Activated CD8-positive, alpha-beta T cell treated with anti-CD3 and anti-CD28 coated beads, Interleukin-2, amount 10 ng/mL, durations not matched to agents 7 days and 5 days (primary cell): ENCODE results near the gene JMJD8. TPM values are rescaled to one million over a fixed set of nuclear protein-coding genes. Genes with fewer than 3 reads are reported as not detected.

Experiments used
- ATAC-seq: fragments of 150-1000 bp; cut with Tn5 transposase; one replicate; pipeline ENCODE4 v1.10.0; 2021; ENCODE audit warnings: moderate library complexity
- CTCF ChIA-PET: fragments of 350-600 bp; sonication (Branson Sonifier 250); formaldehyde crosslinking; loops from one replicate; lab custom pipeline; 2021; ENCODE audit warnings: antibody characterized with exemption; lab: Charles Lee
- POLR2A ChIA-PET: fragments of 350-600 bp; sonication (Branson Sonifier 250); formaldehyde crosslinking; loops from one replicate; lab custom pipeline; 2021; ENCODE audit warnings: antibody characterized with exemption; lab: Charles Lee
- DNase-seq: peaks from one replicate; pipeline ENCODE4 v3.0.0-alpha.2; 2020
- H3K27ac Mint-ChIP-seq: one replicate; pipeline ENCODE4 v1.8.0; 2021; ENCODE audit warnings: mild to moderate bottlenecking, mixed read lengths
- H3K27me3 Mint-ChIP-seq: one replicate; pipeline ENCODE4 v1.8.0; 2021; ENCODE audit warnings: low read depth, mixed read lengths
- H3K36me3 Mint-ChIP-seq: one replicate; pipeline ENCODE4 v1.8.0; 2021; ENCODE audit warnings: low read depth, mixed read lengths
- H3K4me1 Mint-ChIP-seq: one replicate; pipeline ENCODE4 v1.8.0; 2021; ENCODE audit warnings: low read depth, mixed read lengths
- H3K4me3 Mint-ChIP-seq: one replicate; pipeline ENCODE4 v1.8.0; 2021; ENCODE audit warnings: mild to moderate bottlenecking, mixed read lengths
- H3K9me3 Mint-ChIP-seq: one replicate; pipeline ENCODE4 v1.8.0; 2022; ENCODE audit warnings: mixed read lengths; ENCODE audit not compliant: insufficient read depth
- total RNA-seq, 2 experiments: library from RNA; stranded (reverse); gene quantifications; one replicate each; pipeline ENCODE4 v1.2.3, GENCODE V29; 2021

The JMJD8 gene
- total RNA-seq, 2 experiments from 2014 or later, result 36.1 to 39.0 TPM

- peaks cover 14% of the 10 kb centered on the region for H3K36me3 Mint-ChIP-seq
- ChIA-PET CTCF (no interaction called here), POLR2A (no interaction called here)
- no peak for DNase-seq
- peaks cover 14% of the 10 kb centered on the region for H3K4me1 Mint-ChIP-seq
- no peak for ATAC-seq
- H3K27ac Mint-ChIP-seq, result no peak overlapping the region
- no peaks in the 10 kb centered on the region for H3K9me3 Mint-ChIP-seq
- peaks cover 6% of the 10 kb centered on the region for H3K27me3 Mint-ChIP-seq
- H3K4me3 Mint-ChIP-seq, result no peak overlapping the region
These were observed 11.3 kb downstream of the JMJD8 start for GRCh38 chr16:672851-673250.

GRCh38 chr16:672371-672770 lies 11.8 kb downstream of the JMJD8 start:
- Mint-ChIP-seq H3K9me3 (no peaks in the 10 kb centered on the region), H3K4me3 (no peak overlapping the region), H3K36me3 (peaks cover 14% of the 10 kb centered on the region), H3K27ac (no peak overlapping the region), H3K27me3 (peaks cover 6% of the 10 kb centered on the region), H3K4me1 (peaks cover 18% of the 10 kb centered on the region)
- ChIA-PET POLR2A (no interaction called here), CTCF (no interaction called here)
- no peak for ATAC-seq
- no peak for DNase-seq

GRCh38 chr16:671353-672131 lies 12.6 kb downstream of the JMJD8 start:
- H3K4me1 Mint-ChIP-seq, result peaks cover 18% of the 10 kb centered on the region
- ChIA-PET POLR2A (interaction anchor here (0.8 to 1.4 kb wide), 2 partner anchors 9 to 19 kb away, joined by 3 to 5 read pairs; partner anchors contain the start of genes STUB1 and WDR24), CTCF (no interaction called here)
- peaks cover 14% of the 10 kb centered on the region for H3K36me3 Mint-ChIP-seq
- H3K9me3 Mint-ChIP-seq, result no peaks in the 10 kb centered on the region
- H3K27me3 Mint-ChIP-seq, result peaks cover 6% of the 10 kb centered on the region
- ATAC-seq (no peak), DNase-seq (no peak)
- H3K27ac Mint-ChIP-seq, result no peak overlapping the region
- H3K4me3 Mint-ChIP-seq, result no peak overlapping the region

GRCh38 chr16:670485-671352 lies 13.4 kb downstream of the JMJD8 start:
- ChIA-PET CTCF (no interaction called here), POLR2A (interaction anchor here (1.4 kb wide), 1 partner anchor 10 kb away, joined by 5 read pairs; the partner anchor contains the start of gene STUB1)
- DNase-seq, result no peak
- peaks cover 6% of the 10 kb centered on the region for H3K27me3 Mint-ChIP-seq
- no peak overlapping the region for H3K27ac Mint-ChIP-seq
- H3K4me3 Mint-ChIP-seq, result no peak overlapping the region
- peaks cover 18% of the 10 kb centered on the region for H3K4me1 Mint-ChIP-seq
- no peak for ATAC-seq
- H3K36me3 Mint-ChIP-seq, result peaks cover 14% of the 10 kb centered on the region
- H3K9me3 Mint-ChIP-seq, result no peaks in the 10 kb centered on the region

- peak overlapping the region; percentile 79 for H3K4me3 Mint-ChIP-seq
- CTCF ChIA-PET, result interaction anchor here (1.4 to 2.5 kb wide), 2 partner anchors 10 to 43 kb away, joined by 3 to 10 read pairs; partner anchors contain the start of gene STUB1
- H3K4me1 Mint-ChIP-seq, result peaks cover 12% of the 10 kb centered on the region
- H3K27ac Mint-ChIP-seq, result peak overlapping the region; percentile 75
- H3K9me3 Mint-ChIP-seq, result no peaks in the 10 kb centered on the region
- H3K36me3 Mint-ChIP-seq, result peaks cover 14% of the 10 kb centered on the region
- ATAC-seq (no peak), DNase-seq (no peak)
- POLR2A ChIA-PET, result interaction anchor here (2.4 kb wide), 1 partner anchor 12 kb away, joined by 9 read pairs; no protein-coding TSS in a partner anchor
- no peaks in the 10 kb centered on the region for H3K27me3 Mint-ChIP-seq
These were observed 14.5 kb downstream of the JMJD8 start for GRCh38 chr16:669666-670065.

- Mint-ChIP-seq H3K27me3 (no peaks in the 10 kb centered on the region), H3K4me1 (peaks cover 12% of the 10 kb centered on the region), H3K36me3 (peaks cover 14% of the 10 kb centered on the region), H3K27ac (peak overlapping the region; percentile 75), H3K9me3 (no peaks in the 10 kb centered on the region), H3K4me3 (peak overlapping the region; percentile 79)
- ATAC-seq (peak; percentile 20), DNase-seq (no peak)
- CTCF ChIA-PET, result interaction anchor here (1.0 to 2.5 kb wide), 7 partner anchors 11 to 72 kb away, joined by 3 to 10 read pairs (median 4); partner anchors contain the start of genes CIAO3 and STUB1
- POLR2A ChIA-PET, result interaction anchor here (0.6 to 2.4 kb wide), 4 partner anchors 13 to 1325 kb away, joined by 3 to 9 read pairs (median 4); no protein-coding TSS in a partner anchor
These were observed 15.5 kb downstream of the JMJD8 start for GRCh38 chr16:668519-669171.

- H3K9me3 Mint-ChIP-seq, result no peaks in the 10 kb centered on the region
- ChIA-PET POLR2A (interaction anchor here (0.8 to 2.4 kb wide), 5 partner anchors 12 to 142 kb away, joined by 3 to 9 read pairs (median 4); partner anchors contain the start of gene STUB1), CTCF (interaction anchor here (1.1 to 2.5 kb wide), 6 partner anchors 12 to 28 kb away, joined by 3 to 10 read pairs (median 4); partner anchors contain the start of gene STUB1)
- H3K36me3 Mint-ChIP-seq, result peaks cover 13% of the 10 kb centered on the region
- H3K4me1 Mint-ChIP-seq, result peaks cover 12% of the 10 kb centered on the region
- peak within 1 kb of the TSS; percentile 88 for H3K27ac Mint-ChIP-seq
- DNase-seq, result peak; percentile 94
- H3K27me3 Mint-ChIP-seq, result no peaks in the 10 kb centered on the region
- peak; percentile 93 for ATAC-seq
- peak within 1 kb of the TSS; percentile 79 for H3K4me3 Mint-ChIP-seq
These were observed 16.2 kb downstream of the JMJD8 start, which contains the start of gene RHOT2 for GRCh38 chr16:667780-668518. RHOT2 (plus strand) TSS chr16:668132; CDS start chr16:668200, 68 bp downstream.

GRCh38 chr16:667113-667779 lies 16.9 kb downstream of the JMJD8 start:
- DNase-seq (no peak), ATAC-seq (no peak)
- CTCF ChIA-PET, result interaction anchor here (1.1 to 2.5 kb wide), 6 partner anchors 12 to 28 kb away, joined by 3 to 10 read pairs (median 4); partner anchors contain the start of gene STUB1
- Mint-ChIP-seq H3K27ac (peak overlapping the region; percentile 88), H3K4me3 (peak overlapping the region; percentile 79), H3K9me3 (no peaks in the 10 kb centered on the region), H3K36me3 (peaks cover 11% of the 10 kb centered on the region), H3K27me3 (no peaks in the 10 kb centered on the region), H3K4me1 (peaks cover 12% of the 10 kb centered on the region)
- POLR2A ChIA-PET, result interaction anchor here (0.8 to 2.4 kb wide), 6 partner anchors 8 to 141 kb away, joined by 3 to 9 read pairs (median 4); partner anchors contain the start of genes RHBDL1 and STUB1

- CTCF ChIA-PET, result no interaction called here
- DNase-seq (no peak), ATAC-seq (no peak)
- POLR2A ChIA-PET, result interaction anchor here (0.8 kb wide), 1 partner anchor 9 kb away, joined by 4 read pairs; the partner anchor contains the start of gene RHBDL1
- Mint-ChIP-seq H3K27me3 (no peaks in the 10 kb centered on the region), H3K27ac (peak overlapping the region; percentile 88), H3K36me3 (peaks cover 11% of the 10 kb centered on the region), H3K4me3 (no peak overlapping the region), H3K4me1 (peaks cover 12% of the 10 kb centered on the region), H3K9me3 (no peaks in the 10 kb centered on the region)
These were observed 17.6 kb downstream of the JMJD8 start for GRCh38 chr16:666572-666971.

GRCh38 chr16:662597-662996 lies 21.5 kb downstream of the JMJD8 start:
- no peak for ATAC-seq
- Mint-ChIP-seq H3K4me1 (peaks cover 7% of the 10 kb centered on the region), H3K9me3 (no peaks in the 10 kb centered on the region), H3K27me3 (no peaks in the 10 kb centered on the region), H3K36me3 (peaks cover 8% of the 10 kb centered on the region), H3K4me3 (no peak overlapping the region), H3K27ac (no peak overlapping the region)
- CTCF ChIA-PET, result no interaction called here
- no peak for DNase-seq
- POLR2A ChIA-PET, result interaction anchor here (1.0 kb wide), 1 partner anchor 13 kb away, joined by 3 read pairs; the partner anchor contains the start of gene WDR90
